H9 (cell line): ENCODE results near the gene ATP6V0A1. TPM values are rescaled to one million over a fixed set of nuclear protein-coding genes. Genes with fewer than 3 reads are reported as not detected.
A peak's percentile ranks its signal among the peaks of the same experiment; 100 is the strongest.

Source experiments
- DNase-seq: peaks from one replicate; pipeline ENCODE4 v3.0.0-alpha.2; 2017
- H2AFZ ChIP-seq: one replicate; pipeline ENCODE4 v1.6.1; 2013; ENCODE audit warnings: mild to moderate bottlenecking, low read length, control low read depth, moderate library complexity
- H2AK5ac ChIP-seq: 2 replicates; pipeline ENCODE4 v1.6.1; 2013; ENCODE audit warnings: low read length, control low read depth, mixed read lengths; ENCODE audit not compliant: insufficient read length
- H2BK120ac ChIP-seq: one replicate; pipeline ENCODE4 v1.6.1; 2013; ENCODE audit warnings: low read depth, mild to moderate bottlenecking, low read length, control low read depth, inconsistent platforms; ENCODE audit not compliant: poor library complexity, severe bottlenecking
- H2BK12ac ChIP-seq: 2 replicates; pipeline ENCODE4 v1.6.1; 2013; ENCODE audit warnings: low read length, control low read depth, mixed read lengths, low read depth; ENCODE audit not compliant: insufficient read length
- H2BK15ac ChIP-seq: 2 replicates; pipeline ENCODE4 v1.6.1; 2013; ENCODE audit warnings: low read depth, low read length, control low read depth
- H2BK20ac ChIP-seq: one replicate; pipeline ENCODE4 v1.6.1; 2013; ENCODE audit warnings: low read depth, mild to moderate bottlenecking, low read length, control low read depth, inconsistent platforms; ENCODE audit not compliant: poor library complexity, severe bottlenecking
- H2BK5ac ChIP-seq: 2 replicates; pipeline ENCODE4 v1.6.1; 2013; ENCODE audit warnings: low read length, control low read depth, mixed read lengths; ENCODE audit not compliant: insufficient read length
- H3K14ac ChIP-seq: 2 replicates; pipeline ENCODE4 v1.6.1; 2013; ENCODE audit warnings: low read length, control low read depth; ENCODE audit not compliant: insufficient read depth
- H3K18ac ChIP-seq: 2 replicates; pipeline ENCODE4 v1.6.1; 2013; ENCODE audit warnings: low read depth, mild to moderate bottlenecking, mixed read lengths, low read length, control low read depth; ENCODE audit not compliant: insufficient read length
- H3K23ac ChIP-seq: 2 replicates; pipeline ENCODE4 v1.6.1; 2013; ENCODE audit warnings: low read length, control low read depth, mixed read lengths, low read depth; ENCODE audit not compliant: insufficient read length
- H3K23me2 ChIP-seq: 2 replicates; pipeline ENCODE4 v1.6.1; 2013; ENCODE audit warnings: low read depth, mild to moderate bottlenecking, mixed read lengths, low read length, control low read depth; ENCODE audit not compliant: insufficient read length, poor library complexity, severe bottlenecking
- H3K27ac ChIP-seq: 2 replicates; pipeline ENCODE4 v1.5.1; 2013; ENCODE audit warnings: low read length, control low read depth, mixed read lengths, low read depth; ENCODE audit not compliant: insufficient read length
- H3K27me3 ChIP-seq: 2 replicates; pipeline ENCODE4 v1.6.1; 2013; ENCODE audit warnings: low read length, control low read depth, inconsistent platforms; ENCODE audit not compliant: insufficient read depth
- H3K4ac ChIP-seq: 2 replicates; pipeline ENCODE4 v1.6.1; 2013; ENCODE audit warnings: low read depth, mild to moderate bottlenecking, control low read depth, inconsistent platforms, low read length, moderate library complexity
- H3K4me1 ChIP-seq: 2 replicates; pipeline ENCODE4 v1.6.1; 2013; ENCODE audit warnings: low read length, control low read depth, inconsistent platforms; ENCODE audit not compliant: insufficient read depth
- H3K4me2 ChIP-seq: 2 replicates; pipeline ENCODE4 v1.6.1; 2013; ENCODE audit warnings: low read length, control low read depth, mixed read lengths; ENCODE audit not compliant: insufficient read length, insufficient read depth
- H3K56ac ChIP-seq: 2 replicates; pipeline ENCODE4 v1.6.1; 2013; ENCODE audit warnings: low read depth, mild to moderate bottlenecking, mixed read lengths, low read length, control low read depth; ENCODE audit not compliant: insufficient read length
- H3K79me1 ChIP-seq: 2 replicates; pipeline ENCODE4 v1.6.1; 2013; ENCODE audit warnings: low read depth, mild to moderate bottlenecking, moderate library complexity, low read length, control low read depth, inconsistent platforms; ENCODE audit not compliant: insufficient read depth, poor library complexity, severe bottlenecking
- H3K79me2 ChIP-seq: 2 replicates; pipeline ENCODE4 v1.6.1; 2013; ENCODE audit warnings: low read length, control low read depth, inconsistent platforms; ENCODE audit not compliant: insufficient read depth
- H3K9ac ChIP-seq: 2 replicates; pipeline ENCODE4 v1.6.1; 2013; ENCODE audit warnings: low read length, control low read depth, mixed read lengths; ENCODE audit not compliant: insufficient read length; ENCODE audit errors: extremely low read depth
- H3K9me3 ChIP-seq: one replicate; pipeline ENCODE4 v1.6.1; 2013; ENCODE audit warnings: low read depth, low read length, inconsistent platforms; ENCODE audit not compliant: control insufficient read depth
- H3T11ph ChIP-seq: one replicate; pipeline ENCODE4 v1.6.1; 2013; ENCODE audit warnings: mild to moderate bottlenecking, low read length, control low read depth, inconsistent platforms
- H4K20me1 ChIP-seq: one replicate; pipeline ENCODE4 v1.6.1; 2013; ENCODE audit not compliant: control insufficient read depth, insufficient read length, insufficient read depth
- H4K5ac ChIP-seq: 2 replicates; pipeline ENCODE4 v1.6.1; 2013; ENCODE audit warnings: low read depth, mild to moderate bottlenecking, mixed read lengths, low read length, control low read depth; ENCODE audit not compliant: insufficient read length
- H4K8ac ChIP-seq: replicated peaks from 2 replicates; pipeline ENCODE4 v1.6.1; 2013; ENCODE audit warnings: low read length, control low read depth, mixed read lengths, low read depth; ENCODE audit not compliant: insufficient read length
- H4K91ac ChIP-seq: 2 replicates; pipeline ENCODE4 v1.6.1; 2013; ENCODE audit warnings: low read depth, mild to moderate bottlenecking, moderate library complexity, mixed read lengths, low read length, control low read depth; ENCODE audit not compliant: insufficient read length
- H3K27ac Mint-ChIP-seq, 3 experiments: 2 replicates in 2 of 3; 3 replicates in 1 of 3; pipeline ENCODE4 v1.8.0; 2020 to 2021; ENCODE audit warnings: mixed read lengths in 3 of 3, mild to moderate bottlenecking in 1 of 3, moderate library complexity in 1 of 3
- H3K27me3 Mint-ChIP-seq: 2 replicates; pipeline ENCODE4 v1.8.0; 2021; ENCODE audit warnings: low read depth, mild to moderate bottlenecking, moderate library complexity, mixed read lengths
- H3K36me3 Mint-ChIP-seq, 3 experiments: 2 replicates in 2 of 3; 3 replicates in 1 of 3; pipeline ENCODE4 v1.8.0; 2020 to 2021; ENCODE audit warnings: low read depth in 3 of 3, mixed read lengths in 3 of 3; ENCODE audit not compliant: insufficient read depth in 1 of 3
- H3K4me1 Mint-ChIP-seq, 2 experiments: 2 replicates each; pipeline ENCODE4 v1.8.0; 2020; ENCODE audit warnings: mixed read lengths in 2 of 2
- H3K4me3 Mint-ChIP-seq, 2 experiments: 2 replicates in 1 of 2; 3 replicates in 1 of 2; pipeline ENCODE4 v1.8.0; 2020 to 2021; ENCODE audit warnings: mild to moderate bottlenecking in 2 of 2, mixed read lengths in 2 of 2, moderate library complexity in 1 of 2
- H3K9me3 Mint-ChIP-seq, 2 experiments: 2 replicates in 1 of 2; 3 replicates in 1 of 2; pipeline ENCODE4 v1.8.0; 2020; ENCODE audit warnings: mild to moderate bottlenecking in 2 of 2, mixed read lengths in 2 of 2, moderate library complexity in 1 of 2
- WGBS: extraction: QIAGEN DNeasy Blood & Tissue Kit; methylation state at CpG from one replicate; pipeline ENCODE4 v1.1.7; 2013; ENCODE audit warnings: missing lambda C conversion rate, low lambda C conversion rate, mixed read lengths; ENCODE audit not compliant: insufficient read length; ENCODE audit errors: extremely low coverage; 5-methylcytosine and 5-hydroxymethylcytosine counted together
- total RNA-seq: library from RNA; stranded (reverse); gene quantifications from 2 replicates; pipeline ENCODE4 v1.2.1, GENCODE V29; 2021
- TF ChIP-seq, protein P1 (sequence below): fragments of 200-600 bp; sonication (generic); conservative IDR thresholded peaks from 3 replicates; pipeline ENCODE4 v1.8.0; 2021; ENCODE audit warnings: antibody characterized with exemption, mild to moderate bottlenecking

The ATP6V0A1 gene
- total RNA-seq, 1 experiment from 2014 or later: 54.1 TPM

DNA sequence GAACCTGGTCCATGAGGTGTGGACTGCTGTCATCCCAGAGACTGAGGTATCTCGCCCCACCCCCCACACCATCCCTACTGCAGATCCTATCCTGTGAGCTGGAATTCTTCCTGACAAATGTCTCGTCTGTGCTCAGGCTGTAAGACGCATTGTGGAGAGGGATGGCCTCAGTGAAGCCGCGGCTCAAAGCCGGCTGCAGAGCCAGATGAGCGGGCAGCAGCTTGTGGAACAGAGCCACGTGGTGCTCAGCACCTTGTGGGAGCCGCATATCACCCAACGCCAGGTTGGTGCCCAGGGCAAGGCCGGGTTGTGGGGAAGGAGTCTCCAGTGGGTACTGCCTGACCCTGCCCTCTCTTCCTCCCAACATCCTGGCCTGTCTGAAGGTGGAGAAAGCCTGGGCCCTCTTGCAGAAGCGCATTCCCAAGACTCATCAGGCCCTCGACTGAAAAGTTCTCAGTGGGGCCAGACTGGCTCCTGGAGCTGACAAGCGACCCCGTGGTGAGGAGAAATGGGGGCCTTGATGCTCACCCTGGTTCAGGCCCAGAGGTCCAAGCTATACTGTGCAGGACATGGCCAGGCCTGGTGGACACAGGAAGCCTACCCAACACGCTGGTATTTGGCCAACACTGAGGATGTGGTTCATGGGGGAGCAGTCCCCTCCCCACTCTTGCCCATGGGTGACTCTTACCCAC lies 107.0 kb downstream of the ATP6V0A1 start:
- no peak overlapping the region for H2AK5ac ChIP-seq
- H2BK120ac ChIP-seq: no peak overlapping the region
- peaks cover 4% of the 10 kb centered on the region for H3K79me1 ChIP-seq
- TF ChIP-seq, protein P1, sequence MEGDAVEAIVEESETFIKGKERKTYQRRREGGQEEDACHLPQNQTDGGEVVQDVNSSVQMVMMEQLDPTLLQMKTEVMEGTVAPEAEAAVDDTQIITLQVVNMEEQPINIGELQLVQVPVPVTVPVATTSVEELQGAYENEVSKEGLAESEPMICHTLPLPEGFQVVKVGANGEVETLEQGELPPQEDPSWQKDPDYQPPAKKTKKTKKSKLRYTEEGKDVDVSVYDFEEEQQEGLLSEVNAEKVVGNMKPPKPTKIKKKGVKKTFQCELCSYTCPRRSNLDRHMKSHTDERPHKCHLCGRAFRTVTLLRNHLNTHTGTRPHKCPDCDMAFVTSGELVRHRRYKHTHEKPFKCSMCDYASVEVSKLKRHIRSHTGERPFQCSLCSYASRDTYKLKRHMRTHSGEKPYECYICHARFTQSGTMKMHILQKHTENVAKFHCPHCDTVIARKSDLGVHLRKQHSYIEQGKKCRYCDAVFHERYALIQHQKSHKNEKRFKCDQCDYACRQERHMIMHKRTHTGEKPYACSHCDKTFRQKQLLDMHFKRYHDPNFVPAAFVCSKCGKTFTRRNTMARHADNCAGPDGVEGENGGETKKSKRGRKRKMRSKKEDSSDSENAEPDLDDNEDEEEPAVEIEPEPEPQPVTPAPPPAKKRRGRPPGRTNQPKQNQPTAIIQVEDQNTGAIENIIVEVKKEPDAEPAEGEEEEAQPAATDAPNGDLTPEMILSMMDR: no peak
- H3K23me2 ChIP-seq: peaks cover 16% of the 10 kb centered on the region
- peaks cover 2% of the 10 kb centered on the region; the same call in 1 of the 2 replicates for H3K4me1 ChIP-seq
- no peak overlapping the region for H2AFZ ChIP-seq
- H3K56ac ChIP-seq: no peak overlapping the region
- peaks cover 17 to 25% of the 10 kb centered on the region in 2 experiments for H3K4me1 Mint-ChIP-seq
- no peaks in the 10 kb centered on the region for H3K9me3 ChIP-seq
- no peak overlapping the region for H2BK20ac ChIP-seq
- no peaks in the 10 kb centered on the region for H3K9me3 Mint-ChIP-seq
- no peaks in the 10 kb centered on the region for H4K20me1 ChIP-seq
- no CpG with 5 or more reads among the region's 16 CpGs for WGBS
- H3K4me3 Mint-ChIP-seq: peak overlapping the region; percentile 96 to 97; a peak in 3 of 5 replicates
- no peak overlapping the region for H4K5ac ChIP-seq
- no peak overlapping the region for H3K4me2 ChIP-seq
- H3K18ac ChIP-seq: no peak overlapping the region
- no peak overlapping the region for H3K9ac ChIP-seq
- no peak overlapping the region for H3K4ac ChIP-seq
- DNase-seq: no peak
- peak overlapping the region in 1 of 3 experiments; percentile 80; a peak in 1 of 7 replicates for H3K27ac Mint-ChIP-seq
- H4K8ac ChIP-seq: no peak overlapping the region
- H2BK15ac ChIP-seq: no peak overlapping the region
- no peak overlapping the region for H3K27ac ChIP-seq
- no peak overlapping the region for H3K23ac ChIP-seq
- H3T11ph ChIP-seq: no peak overlapping the region
- no peak overlapping the region for H2BK5ac ChIP-seq
- H3K79me2 ChIP-seq: peaks cover 7% of the 10 kb centered on the region; the same call in 1 of the 2 replicates
- H3K14ac ChIP-seq: no peak overlapping the region
- peaks cover 17 to 55% (median 45%) of the 10 kb centered on the region in 3 experiments for H3K36me3 Mint-ChIP-seq
- H4K91ac ChIP-seq: no peak overlapping the region
- no peaks in the 10 kb centered on the region for H3K27me3 ChIP-seq
- H3K27me3 Mint-ChIP-seq: no peaks in the 10 kb centered on the region
- no peak overlapping the region for H2BK12ac ChIP-seq
